HepG2 (cell line): ENCODE results near the gene FDPS. TPM values are rescaled to one million over a fixed set of nuclear protein-coding genes. Genes with fewer than 3 reads are reported as not detected.

Experiments used
- DZIP1 ChIP-seq: sonication (generic); formaldehyde crosslinking; IDR thresholded peaks from 2 replicates; pipeline ENCODE4 v1.5.0; 2020; ENCODE audit warnings: mild to moderate bottlenecking, missing genetic modification reagents
- KDM3A ChIP-seq: IDR thresholded peaks from 2 replicates; pipeline ENCODE4 v1.6.1; 2018; ENCODE audit warnings: low read depth, missing compliant biosample characterization
- MIXL1 ChIP-seq: IDR thresholded peaks from 2 replicates; pipeline ENCODE4 v1.6.1; 2016
- ZBTB2 ChIP-seq: sonication (generic); formaldehyde crosslinking; IDR thresholded peaks from 2 replicates; pipeline ENCODE4 v1.8.0; 2022; ENCODE audit warnings: low read depth, missing genetic modification reagents
- ZHX2 ChIP-seq, 2 experiments: sonication (generic) in 1 of 2; formaldehyde crosslinking in 1 of 2; IDR thresholded peaks; 2 replicates each; pipeline versions ENCODE4 v1.6.1 to v1.9.0; 2014 to 2022; ENCODE audit warnings: antibody characterized with exemption in 1 of 2, borderline replicate concordance in 1 of 2, inconsistent platforms in 1 of 2, low read depth in 1 of 2, missing genetic modification reagents in 1 of 2
- ZNF18 ChIP-seq: sonication (generic); formaldehyde crosslinking; IDR thresholded peaks from 2 replicates; pipeline ENCODE4 v1.8.0; 2022; ENCODE audit warnings: mild to moderate bottlenecking, missing genetic modification reagents; ENCODE audit not compliant: insufficient replicate concordance
- ZNF512 ChIP-seq: sonication (generic); formaldehyde crosslinking; IDR thresholded peaks from 2 replicates; pipeline ENCODE4 v1.4.0; 2020; ENCODE audit warnings: mild to moderate bottlenecking, missing genetic modification reagents
- ZNF572 ChIP-seq: sonication (generic); formaldehyde crosslinking; IDR thresholded peaks from 2 replicates; pipeline ENCODE4 v1.5.1; 2020; ENCODE audit warnings: mild to moderate bottlenecking, missing genetic modification reagents
- ZNF615 ChIP-seq: sonication (generic); formaldehyde crosslinking; IDR thresholded peaks from 2 replicates; pipeline ENCODE4 v1.5.0; 2020; ENCODE audit warnings: mild to moderate bottlenecking, missing genetic modification reagents, borderline replicate concordance
- polyA plus RNA-seq, 8 experiments: library from polyadenylated mRNA; depleted of rRNA in 3 of 8; stranded (reverse) in 7 of 8; unstranded in 1 of 8; fragments of >200 nt; fragmentation: Illumina TruSeq in 4 of 8; extraction: Trizol in 4 of 8; gene quantifications; 2 replicates each; pipeline versions ENCODE4 v1.2.1 to v1.2.3, GENCODE V29; 2011 to 2016; ENCODE audit warnings: low read depth in 4 of 8, missing spikeins in 1 of 8, mixed read lengths in 1 of 8; ENCODE audit not compliant: insufficient read depth in 1 of 8
- total RNA-seq, 5 experiments: library from RNA; depleted of rRNA; stranded (reverse); fragments of >200 nt; fragmentation: Illumina TruSeq; extraction: Trizol; gene quantifications; 2 replicates each; pipeline ENCODE4 v1.2.3, GENCODE V29; 2016; ENCODE audit warnings: low read depth in 1 of 5

FDPS gene
- total and polyA plus RNA-seq, 2 of the 13 experiments (the other 11 are each of a cell fraction or from before 2014, with no cell fraction given): 264 to 519 TPM

- no peak; the same call in 1 of the 2 replicates for TF ChIP-seq DZIP1
- TF ChIP-seq ZNF18 (CRISPR knock-in tag): no peak
- TF ChIP-seq MIXL1 (CRISPR knock-in tag): 0 out of 2 replicates have a peak, but pooled peaks have one; percentile 43
- TF ChIP-seq ZBTB2 (CRISPR knock-in tag): peak; percentile 96
- TF ChIP-seq ZNF615 (CRISPR knock-in tag): no peak
- TF ChIP-seq KDM3A: 0 out of 2 replicates have a peak, but pooled peaks have one; percentile 58
- TF ChIP-seq ZNF572 (CRISPR knock-in tag): no peak
- no peak for TF ChIP-seq ZNF512 (CRISPR knock-in tag)
- TF ChIP-seq ZHX2 (IDR thresholded peaks at IDR 0.05; ENCODE audit: low read depth): peak; percentile 75; the same call in 1 of the 2 replicates
- no peak for TF ChIP-seq ZHX2 (CRISPR knock-in tag; IDR thresholded peaks at IDR 0.05; ENCODE audit: borderline replicate concordance)
Measured at GRCh38 chr1:155273343-155274245, 35.1 kb upstream of the FDPS start, which contains the start of gene CLK2 (continued).
